H9 (cell line): ENCODE results near the gene CDC42EP5. TPM values are rescaled to one million over a fixed set of nuclear protein-coding genes. Genes with fewer than 3 reads are reported as not detected.

ENCODE experiments used
- DNase-seq: peaks from one replicate; pipeline ENCODE4 v3.0.0-alpha.2; 2017
- H2AFZ ChIP-seq: one replicate; pipeline ENCODE4 v1.6.1; 2013; ENCODE audit warnings: mild to moderate bottlenecking, low read length, control low read depth, moderate library complexity
- H2AK5ac ChIP-seq: 2 replicates; pipeline ENCODE4 v1.6.1; 2013; ENCODE audit warnings: low read length, control low read depth, mixed read lengths; ENCODE audit not compliant: insufficient read length
- H2BK120ac ChIP-seq: one replicate; pipeline ENCODE4 v1.6.1; 2013; ENCODE audit warnings: low read depth, mild to moderate bottlenecking, low read length, control low read depth, inconsistent platforms; ENCODE audit not compliant: poor library complexity, severe bottlenecking
- H2BK12ac ChIP-seq: 2 replicates; pipeline ENCODE4 v1.6.1; 2013; ENCODE audit warnings: low read length, control low read depth, mixed read lengths, low read depth; ENCODE audit not compliant: insufficient read length
- H2BK15ac ChIP-seq: 2 replicates; pipeline ENCODE4 v1.6.1; 2013; ENCODE audit warnings: low read depth, low read length, control low read depth
- H2BK20ac ChIP-seq: one replicate; pipeline ENCODE4 v1.6.1; 2013; ENCODE audit warnings: low read depth, mild to moderate bottlenecking, low read length, control low read depth, inconsistent platforms; ENCODE audit not compliant: poor library complexity, severe bottlenecking
- H2BK5ac ChIP-seq: 2 replicates; pipeline ENCODE4 v1.6.1; 2013; ENCODE audit warnings: low read length, control low read depth, mixed read lengths; ENCODE audit not compliant: insufficient read length
- H3K14ac ChIP-seq: 2 replicates; pipeline ENCODE4 v1.6.1; 2013; ENCODE audit warnings: low read length, control low read depth; ENCODE audit not compliant: insufficient read depth
- H3K18ac ChIP-seq: 2 replicates; pipeline ENCODE4 v1.6.1; 2013; ENCODE audit warnings: low read depth, mild to moderate bottlenecking, mixed read lengths, low read length, control low read depth; ENCODE audit not compliant: insufficient read length
- H3K23ac ChIP-seq: 2 replicates; pipeline ENCODE4 v1.6.1; 2013; ENCODE audit warnings: low read length, control low read depth, mixed read lengths, low read depth; ENCODE audit not compliant: insufficient read length
- H3K23me2 ChIP-seq: 2 replicates; pipeline ENCODE4 v1.6.1; 2013; ENCODE audit warnings: low read depth, mild to moderate bottlenecking, mixed read lengths, low read length, control low read depth; ENCODE audit not compliant: insufficient read length, poor library complexity, severe bottlenecking
- H3K27ac ChIP-seq: 2 replicates; pipeline ENCODE4 v1.5.1; 2013; ENCODE audit warnings: low read length, control low read depth, mixed read lengths, low read depth; ENCODE audit not compliant: insufficient read length
- H3K27me3 ChIP-seq: 2 replicates; pipeline ENCODE4 v1.6.1; 2013; ENCODE audit warnings: low read length, control low read depth, inconsistent platforms; ENCODE audit not compliant: insufficient read depth
- H3K4ac ChIP-seq: 2 replicates; pipeline ENCODE4 v1.6.1; 2013; ENCODE audit warnings: low read depth, mild to moderate bottlenecking, control low read depth, inconsistent platforms, low read length, moderate library complexity
- H3K4me1 ChIP-seq: 2 replicates; pipeline ENCODE4 v1.6.1; 2013; ENCODE audit warnings: low read length, control low read depth, inconsistent platforms; ENCODE audit not compliant: insufficient read depth
- H3K4me2 ChIP-seq: 2 replicates; pipeline ENCODE4 v1.6.1; 2013; ENCODE audit warnings: low read length, control low read depth, mixed read lengths; ENCODE audit not compliant: insufficient read length, insufficient read depth
- H3K56ac ChIP-seq: 2 replicates; pipeline ENCODE4 v1.6.1; 2013; ENCODE audit warnings: low read depth, mild to moderate bottlenecking, mixed read lengths, low read length, control low read depth; ENCODE audit not compliant: insufficient read length
- H3K79me1 ChIP-seq: 2 replicates; pipeline ENCODE4 v1.6.1; 2013; ENCODE audit warnings: low read depth, mild to moderate bottlenecking, moderate library complexity, low read length, control low read depth, inconsistent platforms; ENCODE audit not compliant: insufficient read depth, poor library complexity, severe bottlenecking
- H3K79me2 ChIP-seq: 2 replicates; pipeline ENCODE4 v1.6.1; 2013; ENCODE audit warnings: low read length, control low read depth, inconsistent platforms; ENCODE audit not compliant: insufficient read depth
- H3K9ac ChIP-seq: 2 replicates; pipeline ENCODE4 v1.6.1; 2013; ENCODE audit warnings: low read length, control low read depth, mixed read lengths; ENCODE audit not compliant: insufficient read length; ENCODE audit errors: extremely low read depth
- H3K9me3 ChIP-seq: one replicate; pipeline ENCODE4 v1.6.1; 2013; ENCODE audit warnings: low read depth, low read length, inconsistent platforms; ENCODE audit not compliant: control insufficient read depth
- H3T11ph ChIP-seq: one replicate; pipeline ENCODE4 v1.6.1; 2013; ENCODE audit warnings: mild to moderate bottlenecking, low read length, control low read depth, inconsistent platforms
- H4K20me1 ChIP-seq: one replicate; pipeline ENCODE4 v1.6.1; 2013; ENCODE audit not compliant: control insufficient read depth, insufficient read length, insufficient read depth
- H4K5ac ChIP-seq: 2 replicates; pipeline ENCODE4 v1.6.1; 2013; ENCODE audit warnings: low read depth, mild to moderate bottlenecking, mixed read lengths, low read length, control low read depth; ENCODE audit not compliant: insufficient read length
- H4K8ac ChIP-seq: replicated peaks from 2 replicates; pipeline ENCODE4 v1.6.1; 2013; ENCODE audit warnings: low read length, control low read depth, mixed read lengths, low read depth; ENCODE audit not compliant: insufficient read length
- H4K91ac ChIP-seq: 2 replicates; pipeline ENCODE4 v1.6.1; 2013; ENCODE audit warnings: low read depth, mild to moderate bottlenecking, moderate library complexity, mixed read lengths, low read length, control low read depth; ENCODE audit not compliant: insufficient read length
- H3K27ac Mint-ChIP-seq, 3 experiments: 2 replicates in 2 of 3; 3 replicates in 1 of 3; pipeline ENCODE4 v1.8.0; 2020 to 2021; ENCODE audit warnings: mixed read lengths in 3 of 3, mild to moderate bottlenecking in 1 of 3, moderate library complexity in 1 of 3
- H3K27me3 Mint-ChIP-seq: 2 replicates; pipeline ENCODE4 v1.8.0; 2021; ENCODE audit warnings: low read depth, mild to moderate bottlenecking, moderate library complexity, mixed read lengths
- H3K36me3 Mint-ChIP-seq, 3 experiments: 2 replicates in 2 of 3; 3 replicates in 1 of 3; pipeline ENCODE4 v1.8.0; 2020 to 2021; ENCODE audit warnings: low read depth in 3 of 3, mixed read lengths in 3 of 3; ENCODE audit not compliant: insufficient read depth in 1 of 3
- H3K4me1 Mint-ChIP-seq, 2 experiments: 2 replicates each; pipeline ENCODE4 v1.8.0; 2020; ENCODE audit warnings: mixed read lengths in 2 of 2
- H3K4me3 Mint-ChIP-seq, 2 experiments: 2 replicates in 1 of 2; 3 replicates in 1 of 2; pipeline ENCODE4 v1.8.0; 2020 to 2021; ENCODE audit warnings: mild to moderate bottlenecking in 2 of 2, mixed read lengths in 2 of 2, moderate library complexity in 1 of 2
- H3K9me3 Mint-ChIP-seq, 2 experiments: 2 replicates in 1 of 2; 3 replicates in 1 of 2; pipeline ENCODE4 v1.8.0; 2020; ENCODE audit warnings: mild to moderate bottlenecking in 2 of 2, mixed read lengths in 2 of 2, moderate library complexity in 1 of 2
- WGBS: extraction: QIAGEN DNeasy Blood & Tissue Kit; methylation state at CpG from one replicate; pipeline ENCODE4 v1.1.7; 2013; ENCODE audit warnings: missing lambda C conversion rate, low lambda C conversion rate, mixed read lengths; ENCODE audit not compliant: insufficient read length; ENCODE audit errors: extremely low coverage; 5-methylcytosine and 5-hydroxymethylcytosine counted together
- total RNA-seq: library from RNA; stranded (reverse); gene quantifications from 2 replicates; pipeline ENCODE4 v1.2.1, GENCODE V29; 2021
- TF ChIP-seq, protein P1 (sequence below): fragments of 200-600 bp; sonication (generic); conservative IDR thresholded peaks from 3 replicates; pipeline ENCODE4 v1.8.0; 2021; ENCODE audit warnings: antibody characterized with exemption, mild to moderate bottlenecking

The CDC42EP5 gene
- total RNA-seq, 1 experiment from 2014 or later, result 1.6 TPM

DNA sequence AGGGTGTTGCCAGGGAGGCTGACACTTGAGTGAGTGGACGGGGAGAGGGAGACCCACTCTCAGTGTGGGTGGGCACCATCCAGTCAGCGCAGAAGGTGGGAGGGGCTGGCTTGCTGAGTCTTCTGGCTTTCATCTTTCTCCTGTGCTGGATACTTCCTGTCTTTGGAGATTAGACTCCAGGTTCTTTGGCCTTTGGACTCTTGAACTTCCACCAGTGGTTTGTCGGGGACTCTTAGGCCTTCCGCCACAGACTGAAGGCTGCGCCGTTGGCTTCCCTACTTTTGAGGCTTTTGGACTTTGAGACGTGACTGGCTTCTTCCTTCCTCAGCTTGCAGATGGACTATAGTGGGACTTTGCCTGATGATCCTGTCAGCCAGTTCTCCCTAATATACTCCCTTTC lies 28.4 kb downstream of the CDC42EP5 start:
- H3K4ac ChIP-seq, result no peak overlapping the region
- peaks cover 13 to 35% (median 21%) of the 10 kb centered on the region in 3 experiments for H3K36me3 Mint-ChIP-seq
- H3K9me3 ChIP-seq, result no peaks in the 10 kb centered on the region
- peaks cover 5% of the 10 kb centered on the region; the same call in 1 of the 2 replicates for H3K79me2 ChIP-seq
- no peaks in the 10 kb centered on the region for H4K20me1 ChIP-seq
- no CpG with 5 or more reads among the region's 7 CpGs for WGBS
- peaks cover 4 to 10% of the 10 kb centered on the region in 2 experiments; a peak in 2 of 5 replicates for H3K9me3 Mint-ChIP-seq
- no peak for DNase-seq
- no peak overlapping the region for H3K4me2 ChIP-seq
- H3K56ac ChIP-seq, result no peak overlapping the region
- no peak overlapping the region for H3T11ph ChIP-seq
- no peak overlapping the region for H3K27ac ChIP-seq
- no peak overlapping the region for H2AK5ac ChIP-seq
- H4K5ac ChIP-seq, result no peak overlapping the region
- H3K9ac ChIP-seq, result no peak overlapping the region
- no peak overlapping the region for H3K18ac ChIP-seq
- H2AFZ ChIP-seq, result no peak overlapping the region
- H2BK5ac ChIP-seq, result no peak overlapping the region
- no peaks in the 10 kb centered on the region; the same call in 1 of the 2 replicates for H3K4me1 ChIP-seq
- no peak overlapping the region for H3K27ac Mint-ChIP-seq
- no peak overlapping the region for H2BK12ac ChIP-seq
- no peaks in the 10 kb centered on the region for H3K79me1 ChIP-seq
- H4K91ac ChIP-seq, result no peak overlapping the region
- no peak overlapping the region for H2BK20ac ChIP-seq
- H3K4me3 Mint-ChIP-seq, result no peak overlapping the region
- H3K23ac ChIP-seq, result no peak overlapping the region
- H3K14ac ChIP-seq, result no peak overlapping the region
- no peak overlapping the region for H4K8ac ChIP-seq
- H3K27me3 Mint-ChIP-seq, result no peaks in the 10 kb centered on the region
- no peak overlapping the region for H2BK120ac ChIP-seq
- H3K27me3 ChIP-seq, result no peaks in the 10 kb centered on the region
- TF ChIP-seq, protein P1, sequence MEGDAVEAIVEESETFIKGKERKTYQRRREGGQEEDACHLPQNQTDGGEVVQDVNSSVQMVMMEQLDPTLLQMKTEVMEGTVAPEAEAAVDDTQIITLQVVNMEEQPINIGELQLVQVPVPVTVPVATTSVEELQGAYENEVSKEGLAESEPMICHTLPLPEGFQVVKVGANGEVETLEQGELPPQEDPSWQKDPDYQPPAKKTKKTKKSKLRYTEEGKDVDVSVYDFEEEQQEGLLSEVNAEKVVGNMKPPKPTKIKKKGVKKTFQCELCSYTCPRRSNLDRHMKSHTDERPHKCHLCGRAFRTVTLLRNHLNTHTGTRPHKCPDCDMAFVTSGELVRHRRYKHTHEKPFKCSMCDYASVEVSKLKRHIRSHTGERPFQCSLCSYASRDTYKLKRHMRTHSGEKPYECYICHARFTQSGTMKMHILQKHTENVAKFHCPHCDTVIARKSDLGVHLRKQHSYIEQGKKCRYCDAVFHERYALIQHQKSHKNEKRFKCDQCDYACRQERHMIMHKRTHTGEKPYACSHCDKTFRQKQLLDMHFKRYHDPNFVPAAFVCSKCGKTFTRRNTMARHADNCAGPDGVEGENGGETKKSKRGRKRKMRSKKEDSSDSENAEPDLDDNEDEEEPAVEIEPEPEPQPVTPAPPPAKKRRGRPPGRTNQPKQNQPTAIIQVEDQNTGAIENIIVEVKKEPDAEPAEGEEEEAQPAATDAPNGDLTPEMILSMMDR, result no peak
- H3K23me2 ChIP-seq, result peaks cover 4% of the 10 kb centered on the region
- H2BK15ac ChIP-seq, result no peak overlapping the region
- H3K4me1 Mint-ChIP-seq, result peaks cover 6 to 15% of the 10 kb centered on the region in 2 experiments
